GM12892 (cell line): ENCODE results near the gene ZNF48.
A peak's percentile ranks its signal among the peaks of the same experiment; 100 is the strongest.

Experiments used
- DNase-seq: peaks from one replicate; pipeline ENCODE4 v3.0.0; 2011; ENCODE audit not compliant: insufficient read length
- FAIRE-seq: peaks from 2 replicates; lab custom pipeline; 2011; peaks lifted over from hg19 to GRCh38; lab: Jason Lieb, UNC
- POLR2A ChIP-seq: IDR thresholded peaks from 2 replicates; pipeline ENCODE4 v1.6.1; 2011; ENCODE audit warnings: low read depth, low read length, control low read depth
- POLR2AphosphoS5 ChIP-seq: IDR thresholded peaks from 2 replicates; pipeline ENCODE4 v1.6.1; 2011; ENCODE audit warnings: low read depth, low read length, control low read depth
- TAF1 ChIP-seq: IDR thresholded peaks from 2 replicates; pipeline ENCODE4 v1.6.1; 2011; ENCODE audit warnings: low read depth, mild to moderate bottlenecking, control low read depth, low read length, borderline replicate concordance

The ZNF48 gene

GRCh38 chr16:30372038-30372712 is 23.0 kb upstream of the ZNF48 start:
- TF ChIP-seq POLR2A (no peak), TAF1 (no peak), POLR2AphosphoS5 (no peak)
- DNase-seq (no peak), FAIRE-seq (no peak)

- no peak for DNase-seq
- TF ChIP-seq POLR2A (no peak), TAF1 (no peak), POLR2AphosphoS5 (no peak)
- no peak for FAIRE-seq
Observed at GRCh38 chr16:30372725-30373124, 22.5 kb upstream of the ZNF48 start.

- TF ChIP-seq POLR2A (no peak), POLR2AphosphoS5 (no peak), TAF1 (no peak)
- DNase-seq (no peak), FAIRE-seq (no peak)
Observed at GRCh38 chr16:30374538-30374937, 20.7 kb upstream of the ZNF48 start, which contains the start of gene MYL11. TSS of gene MYL11 (plus strand) at chr16:30374802. CDS start at chr16:30374858, 56 bp downstream.

- FAIRE-seq (no peak), DNase-seq (no peak)
- no peak for TF ChIP-seq POLR2A
- TF ChIP-seq POLR2AphosphoS5, result no peak
- TF ChIP-seq TAF1, result no peak
Observed at GRCh38 chr16:30375864-30376263, 19.4 kb upstream of the ZNF48 start.

- no peak for TF ChIP-seq TAF1
- TF ChIP-seq POLR2A, result no peak
- no peak for TF ChIP-seq POLR2AphosphoS5
- FAIRE-seq (no peak), DNase-seq (no peak)
Observed at GRCh38 chr16:30376461-30376902, 18.7 kb upstream of the ZNF48 start.

GRCh38 chr16:30377050-30377811 is 18.0 kb upstream of the ZNF48 start:
- TF ChIP-seq TAF1 (no peak), POLR2AphosphoS5 (no peak; the same call in 1 of the 2 replicates), POLR2A (no peak)
- FAIRE-seq, result peak; percentile 9
- DNase-seq, result no peak

- peak; percentile 80 for DNase-seq
- no peak for FAIRE-seq
- TF ChIP-seq TAF1 (no peak), POLR2A (peak; percentile 64; the same call in 1 of the 2 replicates), POLR2AphosphoS5 (peak; percentile 65)
Observed at GRCh38 chr16:30377812-30378235, 17.4 kb upstream of the ZNF48 start.

GRCh38 chr16:30378236-30379157 is 16.7 kb upstream of the ZNF48 start:
- peak; percentile 68 for TF ChIP-seq POLR2AphosphoS5
- TF ChIP-seq POLR2A, result peak; percentile 76
- TF ChIP-seq TAF1, result 0 out of 2 replicates have a peak, but pooled peaks have one; percentile 26
- FAIRE-seq, result peak; percentile 98
- peak; percentile 99 for DNase-seq

GRCh38 chr16:30379158-30379783 is 15.9 kb upstream of the ZNF48 start:
- FAIRE-seq (no peak), DNase-seq (no peak)
- TF ChIP-seq POLR2A (no peak), TAF1 (no peak), POLR2AphosphoS5 (no peak)

GRCh38 chr16:30380072-30380802 is 15.0 kb upstream of the ZNF48 start:
- FAIRE-seq, result no peak
- DNase-seq, result no peak
- TF ChIP-seq POLR2A, result no peak
- TF ChIP-seq POLR2AphosphoS5, result no peak
- TF ChIP-seq TAF1, result no peak

GRCh38 chr16:30380803-30381208 is 14.4 kb upstream of the ZNF48 start:
- DNase-seq (no peak), FAIRE-seq (no peak)
- no peak for TF ChIP-seq TAF1
- TF ChIP-seq POLR2AphosphoS5, result no peak
- no peak for TF ChIP-seq POLR2A
